NOMO-1 treated with dmso at 0.1 percent for 144 hours (cell line): Measurements from ENCODE around the gene P2RY1.
A peak's percentile ranks its signal among the peaks of the same experiment; 100 is the strongest.
"Not testable (repeated sequence)": the region's sequence is repeated elsewhere in the genome, so short reads cannot be mapped to it uniquely, and the experiment has no call there.

Experiments used
- DNase-seq: peaks from one replicate; lab custom pipeline; 2025; ENCODE audit not compliant: unreplicated experiment; lab: John Stamatoyannopoulos, UW

P2RY1 gene

DNA sequence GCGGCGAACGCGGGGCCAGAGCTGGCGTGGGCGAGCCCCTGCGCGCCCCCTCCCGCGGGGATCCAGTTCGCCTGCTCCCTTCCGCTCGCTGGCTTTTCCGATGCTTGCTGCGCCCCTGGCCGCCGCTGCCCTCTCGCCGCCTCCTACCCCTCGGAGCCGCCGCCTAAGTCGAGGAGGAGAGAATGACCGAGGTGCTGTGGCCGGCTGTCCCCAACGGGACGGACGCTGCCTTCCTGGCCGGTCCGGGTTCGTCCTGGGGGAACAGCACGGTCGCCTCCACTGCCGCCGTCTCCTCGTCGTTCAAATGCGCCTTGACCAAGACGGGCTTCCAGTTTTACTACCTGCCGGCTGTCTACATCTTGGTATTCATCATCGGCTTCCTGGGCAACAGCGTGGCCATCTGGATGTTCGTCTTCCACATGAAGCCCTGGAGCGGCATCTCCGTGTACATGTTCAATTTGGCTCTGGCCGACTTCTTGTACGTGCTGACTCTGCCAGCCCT lies 721 bp downstream of the P2RY1 start:
- no peak for DNase-seq

DNA sequence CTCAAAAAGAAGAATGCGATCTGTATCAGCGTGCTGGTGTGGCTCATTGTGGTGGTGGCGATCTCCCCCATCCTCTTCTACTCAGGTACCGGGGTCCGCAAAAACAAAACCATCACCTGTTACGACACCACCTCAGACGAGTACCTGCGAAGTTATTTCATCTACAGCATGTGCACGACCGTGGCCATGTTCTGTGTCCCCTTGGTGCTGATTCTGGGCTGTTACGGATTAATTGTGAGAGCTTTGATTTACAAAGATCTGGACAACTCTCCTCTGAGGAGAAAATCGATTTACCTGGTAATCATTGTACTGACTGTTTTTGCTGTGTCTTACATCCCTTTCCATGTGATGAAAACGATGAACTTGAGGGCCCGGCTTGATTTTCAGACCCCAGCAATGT lies 1.3 kb downstream of the P2RY1 start:
- no peak for DNase-seq

DNA sequence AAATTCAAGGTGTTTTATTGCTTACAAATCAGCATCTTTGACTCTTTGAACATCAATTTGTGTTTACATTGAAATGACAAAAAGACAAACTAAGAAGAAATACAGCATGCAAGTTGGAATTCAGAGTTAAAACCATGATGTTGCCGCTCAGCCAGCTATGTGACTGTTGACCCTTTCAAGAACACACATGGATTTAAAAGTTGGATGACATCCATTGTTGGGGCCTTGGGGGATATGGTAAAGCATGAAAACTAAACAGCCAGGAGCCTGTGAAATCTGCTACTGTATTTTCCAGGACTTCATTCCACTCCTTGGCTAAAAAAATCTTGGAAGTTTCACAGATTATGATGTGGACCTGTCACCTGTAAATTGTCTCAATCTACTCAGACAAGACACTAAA lies 4.6 kb downstream of the P2RY1 start:
- no peak for DNase-seq

DNA sequence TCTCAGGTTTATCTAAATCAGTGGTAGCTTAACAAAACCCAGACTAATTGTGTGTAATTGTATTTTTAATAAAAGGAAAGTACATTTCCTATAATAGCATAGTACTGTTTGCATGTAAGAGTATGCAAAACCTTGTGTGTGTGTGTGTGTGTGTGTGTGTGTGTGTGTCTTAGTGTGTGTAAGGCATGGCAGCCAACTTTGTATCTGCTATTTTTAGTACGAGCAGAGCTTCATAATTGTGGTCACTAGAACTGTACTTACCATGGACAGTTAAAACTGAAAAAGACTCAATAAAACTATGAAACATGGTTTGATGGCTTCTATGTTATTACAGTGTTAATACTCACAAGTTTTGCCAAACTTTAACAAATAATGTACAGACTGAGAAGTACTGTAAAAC lies 6.2 kb downstream of the P2RY1 start:
- DNase-seq: no peak

DNA sequence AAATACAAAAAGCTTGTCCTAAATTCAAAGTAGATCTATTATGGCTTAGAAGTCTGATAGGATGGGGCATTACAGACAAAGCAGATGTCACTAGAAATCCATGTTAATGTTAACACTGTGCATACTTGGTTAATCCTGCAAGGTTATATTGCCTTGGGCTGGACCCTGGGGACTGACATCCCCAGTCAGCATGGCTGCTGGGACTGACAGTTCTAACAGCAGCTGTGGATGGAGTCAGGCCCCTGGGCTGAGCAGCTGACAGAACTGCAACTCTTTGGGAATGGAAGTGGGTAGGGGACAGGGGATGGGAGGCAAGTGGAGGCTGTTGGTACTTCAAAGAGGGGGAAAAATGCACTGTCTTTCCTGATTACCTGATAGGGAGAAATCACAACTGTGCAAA lies 7.5 kb downstream of the P2RY1 start:
- no peak for DNase-seq

DNA sequence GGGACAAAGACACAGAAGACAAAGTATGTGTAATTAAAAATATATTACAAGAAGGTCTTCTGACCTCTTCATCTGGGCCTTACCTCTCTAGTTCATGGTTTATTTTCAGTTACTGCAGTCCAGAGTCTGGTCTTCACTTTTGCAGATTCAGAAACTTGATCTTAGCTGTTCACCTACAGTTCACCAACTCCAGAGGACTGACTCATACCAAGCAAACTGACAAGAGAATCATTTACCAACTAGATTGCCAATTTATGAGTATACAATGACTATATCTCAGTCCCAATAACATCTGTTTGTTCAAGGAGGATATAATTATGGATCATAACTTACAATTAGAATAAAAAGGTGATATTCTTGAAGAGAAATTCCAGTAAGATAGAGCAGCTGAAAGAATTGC lies 9.0 kb downstream of the P2RY1 start:
- no peak for DNase-seq

DNA sequence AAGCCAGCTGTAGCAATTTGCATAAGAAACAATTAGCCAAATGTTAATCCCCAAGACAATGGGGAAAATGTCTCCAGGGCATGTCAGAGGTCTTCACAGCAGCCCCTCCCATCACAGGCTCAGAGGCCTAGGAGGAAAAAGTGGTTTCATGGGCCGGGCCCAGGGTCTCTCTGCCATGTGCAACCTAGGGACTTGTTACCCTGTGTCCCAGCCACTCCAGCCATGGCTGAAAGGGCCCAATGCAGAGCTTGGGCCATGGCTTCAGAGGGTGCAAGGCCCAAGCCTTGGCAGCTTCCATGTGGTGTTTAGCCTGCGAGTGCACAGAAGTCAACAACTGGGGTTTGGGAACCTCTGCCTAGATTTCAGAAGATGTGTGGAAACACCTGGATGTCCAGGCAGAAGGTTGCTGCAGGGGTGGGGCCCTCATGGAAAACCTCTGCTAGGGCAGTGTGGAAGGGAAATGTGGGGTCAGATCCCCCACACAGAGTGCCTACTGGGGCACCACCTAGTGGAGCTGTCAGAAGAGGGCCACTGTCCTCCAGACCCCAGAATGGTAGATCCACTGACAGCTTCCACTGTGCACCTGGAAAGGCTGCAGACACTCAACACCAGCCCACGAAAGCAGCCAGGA lies 11.8 kb downstream of the P2RY1 start:
- DNase-seq: not testable (repeated sequence)

DNA sequence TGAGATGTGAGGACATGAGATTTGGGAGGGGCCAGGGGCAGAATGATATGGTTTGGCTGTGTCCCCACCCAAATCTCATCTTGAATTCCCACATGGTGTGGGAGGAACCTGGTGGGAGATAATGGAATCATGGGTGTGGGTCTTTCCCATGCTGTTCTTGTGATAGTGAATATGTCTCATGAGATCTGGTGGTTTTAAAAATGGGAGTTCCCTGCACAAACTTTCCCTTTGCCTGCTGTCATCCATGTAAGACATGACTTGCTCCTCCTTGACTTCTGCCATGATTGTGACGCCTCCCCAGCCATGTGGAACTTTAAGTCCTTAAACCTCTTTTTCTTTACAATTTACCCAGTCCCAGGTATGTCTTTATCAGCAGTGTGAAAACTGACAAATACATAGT lies 12.7 kb downstream of the P2RY1 start:
- DNase-seq: not testable (repeated sequence)

DNA sequence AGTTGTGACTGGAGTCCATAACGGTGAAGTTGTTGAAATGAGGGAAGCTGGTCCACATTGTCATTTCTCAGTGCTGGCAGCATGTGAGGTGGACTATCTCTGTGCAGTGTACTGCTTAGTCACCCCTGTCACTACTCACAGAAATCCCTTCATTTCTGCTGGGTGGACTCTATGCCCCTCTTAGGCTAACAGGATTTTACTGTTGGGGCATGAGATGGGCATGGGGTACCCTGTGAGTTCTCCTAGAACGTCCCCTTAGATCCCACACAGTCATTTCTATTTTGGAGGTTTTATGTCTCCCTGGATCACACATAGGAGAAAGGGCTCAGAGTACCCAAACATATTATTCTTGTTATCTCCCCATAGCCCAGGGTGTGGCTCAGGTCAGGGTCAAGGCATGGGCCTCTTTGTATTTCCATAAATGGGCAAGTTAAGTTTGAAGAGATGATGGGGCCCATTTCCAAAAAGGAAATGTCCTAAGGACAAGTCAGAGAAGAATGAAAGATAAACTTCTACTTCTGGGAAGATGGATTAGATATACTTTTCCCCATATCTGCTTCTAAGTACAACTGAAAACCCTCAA lies 15.2 kb downstream of the P2RY1 start:
- DNase-seq: no peak

DNA sequence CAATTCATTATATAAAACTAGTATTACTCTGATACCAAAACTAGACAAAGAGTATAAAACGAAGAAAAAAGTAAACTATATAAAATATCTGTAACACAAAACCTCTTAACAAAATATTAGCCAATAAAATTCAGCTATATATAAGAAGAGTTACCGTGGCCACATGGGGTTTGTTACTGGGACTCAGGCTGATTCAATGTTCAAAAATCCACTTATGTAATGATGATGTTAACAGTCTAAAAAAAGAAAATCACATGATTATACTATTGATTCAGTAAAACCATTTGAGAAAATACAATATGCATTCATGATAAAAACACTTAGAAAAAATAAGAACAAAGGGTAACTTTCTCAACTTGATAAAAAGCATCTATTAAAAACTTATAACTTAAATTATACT lies 18.3 kb downstream of the P2RY1 start:
- DNase-seq: no peak

DNA sequence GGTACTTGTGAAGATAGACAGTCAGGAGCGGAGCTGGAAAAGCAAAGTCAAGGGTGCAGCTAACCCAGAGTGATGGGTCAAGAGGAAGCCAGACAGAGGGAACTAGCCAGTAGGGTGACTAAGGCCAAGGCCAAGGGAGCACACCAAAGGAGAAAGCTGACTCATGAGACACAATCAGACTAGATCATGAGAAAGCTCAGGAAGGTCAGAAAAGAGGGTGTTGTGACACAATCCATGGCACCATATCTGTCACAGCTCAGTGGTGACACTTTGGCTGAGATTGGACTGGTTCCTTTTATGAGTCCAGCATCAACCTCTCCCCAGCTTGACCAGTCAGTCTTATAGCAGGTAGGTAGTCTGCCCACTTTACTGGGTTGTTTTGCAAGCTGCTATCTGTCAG lies 22.2 kb downstream of the P2RY1 start:
- no peak for DNase-seq

DNA sequence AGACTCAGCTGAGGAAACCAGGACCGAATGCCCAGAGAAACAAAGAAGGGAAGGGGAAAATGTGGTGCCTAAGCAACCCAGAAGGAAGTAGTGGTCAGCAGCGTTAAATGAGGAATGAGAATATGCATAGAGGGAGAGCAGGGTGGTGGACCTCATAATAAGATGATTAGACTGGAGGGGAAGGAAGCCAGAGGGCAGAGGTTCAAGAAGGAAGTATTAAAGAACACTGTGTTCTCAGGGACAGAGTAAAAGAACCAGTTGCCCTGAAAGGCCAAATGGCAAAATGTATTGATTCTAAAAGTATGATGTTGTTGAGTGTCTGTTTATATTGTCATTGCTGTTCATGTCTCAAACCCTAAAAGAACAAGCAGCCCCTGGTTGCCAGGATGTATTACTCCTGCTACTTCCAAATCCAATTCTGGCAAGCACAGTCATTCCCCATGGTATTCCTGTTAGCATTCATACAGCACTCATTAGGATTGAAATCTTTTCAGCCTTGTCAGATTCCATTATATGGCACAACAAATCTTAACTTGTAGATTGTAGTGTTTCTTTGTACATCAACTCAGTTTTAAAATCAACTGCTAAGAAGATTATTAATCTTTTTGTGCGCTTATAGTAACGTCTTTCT lies 23.4 kb downstream of the P2RY1 start:
- DNase-seq: no peak

DNA sequence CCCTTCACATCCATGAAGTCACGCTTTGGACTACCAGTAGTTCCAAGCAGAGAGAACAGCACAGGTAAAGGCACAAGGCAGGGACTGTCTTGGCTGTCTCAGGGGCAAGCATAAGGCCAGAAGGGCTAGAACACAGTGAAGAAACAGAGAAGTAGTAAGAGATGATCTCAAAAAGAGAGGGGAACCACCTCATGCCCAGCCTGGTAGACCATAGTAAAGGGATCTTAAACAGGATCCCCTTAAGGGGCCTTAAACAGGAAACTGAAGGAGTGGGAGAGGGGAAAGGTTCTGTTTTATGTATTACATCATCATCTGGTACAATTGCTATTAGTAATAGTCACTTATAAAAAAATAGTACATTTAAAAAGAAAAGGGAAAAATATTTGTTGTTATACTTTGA lies 25.8 kb downstream of the P2RY1 start:
- DNase-seq: no peak

DNA sequence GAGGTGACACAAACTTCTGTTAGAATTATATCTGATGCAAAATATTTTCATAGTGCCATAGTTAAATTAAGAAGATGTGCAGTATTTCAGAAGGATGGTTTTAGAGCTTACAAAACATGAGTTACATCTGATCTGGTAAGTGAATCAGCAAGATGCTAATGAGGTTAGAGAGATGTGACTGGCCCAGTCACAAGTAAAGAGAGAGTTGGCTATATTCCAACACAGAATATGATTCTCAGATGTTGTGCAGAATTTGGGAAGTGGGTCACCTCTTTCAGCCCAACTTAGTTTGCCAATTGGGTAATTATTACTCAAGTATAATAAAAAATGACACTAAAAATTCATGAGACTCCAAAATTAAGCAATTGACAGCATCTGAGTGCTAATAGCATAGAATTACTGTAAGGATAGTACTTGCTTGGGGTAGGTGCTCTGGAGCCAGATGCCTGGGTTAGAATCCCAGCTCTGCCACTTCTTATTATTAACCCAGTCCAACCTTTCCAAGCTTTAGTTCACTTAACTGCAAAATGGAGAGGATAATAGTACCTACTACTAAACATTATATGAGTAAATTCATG lies 30.8 kb downstream of the P2RY1 start:
- peak; percentile 74 for DNase-seq

DNA sequence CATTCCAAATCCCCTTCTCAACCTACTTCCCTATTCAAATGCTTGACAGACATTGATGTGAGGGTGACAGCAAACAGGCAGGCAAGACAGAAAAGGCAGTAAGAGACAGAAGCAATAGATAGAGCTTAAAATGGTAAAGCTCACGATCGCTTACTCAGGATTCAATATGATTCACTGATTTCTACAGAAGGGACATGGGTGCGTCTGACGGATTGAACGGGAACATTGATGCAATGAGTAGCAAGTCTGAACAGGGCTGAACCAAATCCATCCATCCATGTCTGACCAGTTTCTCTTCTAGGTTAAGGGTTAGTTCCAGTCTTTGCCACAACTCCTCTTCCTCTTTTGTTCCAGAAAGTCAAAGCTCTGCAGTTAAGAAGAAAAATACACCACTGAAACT lies 35.1 kb downstream of the P2RY1 start:
- peak; percentile 83 for DNase-seq

DNA sequence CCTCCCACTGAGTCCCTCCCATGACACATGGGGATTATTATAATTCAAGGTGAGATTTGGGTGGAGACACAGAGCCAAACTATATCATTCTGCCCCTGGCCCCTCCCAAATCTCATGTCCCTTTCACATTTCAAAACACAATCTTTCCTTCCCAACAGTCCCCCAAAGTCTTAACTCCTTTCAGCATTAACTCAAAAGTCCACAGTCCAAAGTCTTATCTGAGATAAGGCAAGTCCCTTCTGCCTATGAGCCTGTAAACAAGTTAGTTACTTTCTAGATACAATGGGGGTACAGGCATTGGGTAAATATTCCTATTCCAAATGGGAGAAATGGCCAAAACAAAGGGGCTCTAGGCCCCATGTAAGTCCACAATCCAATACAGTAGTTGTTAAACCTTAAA lies 38.4 kb downstream of the P2RY1 start:
- not testable (repeated sequence) for DNase-seq

DNA sequence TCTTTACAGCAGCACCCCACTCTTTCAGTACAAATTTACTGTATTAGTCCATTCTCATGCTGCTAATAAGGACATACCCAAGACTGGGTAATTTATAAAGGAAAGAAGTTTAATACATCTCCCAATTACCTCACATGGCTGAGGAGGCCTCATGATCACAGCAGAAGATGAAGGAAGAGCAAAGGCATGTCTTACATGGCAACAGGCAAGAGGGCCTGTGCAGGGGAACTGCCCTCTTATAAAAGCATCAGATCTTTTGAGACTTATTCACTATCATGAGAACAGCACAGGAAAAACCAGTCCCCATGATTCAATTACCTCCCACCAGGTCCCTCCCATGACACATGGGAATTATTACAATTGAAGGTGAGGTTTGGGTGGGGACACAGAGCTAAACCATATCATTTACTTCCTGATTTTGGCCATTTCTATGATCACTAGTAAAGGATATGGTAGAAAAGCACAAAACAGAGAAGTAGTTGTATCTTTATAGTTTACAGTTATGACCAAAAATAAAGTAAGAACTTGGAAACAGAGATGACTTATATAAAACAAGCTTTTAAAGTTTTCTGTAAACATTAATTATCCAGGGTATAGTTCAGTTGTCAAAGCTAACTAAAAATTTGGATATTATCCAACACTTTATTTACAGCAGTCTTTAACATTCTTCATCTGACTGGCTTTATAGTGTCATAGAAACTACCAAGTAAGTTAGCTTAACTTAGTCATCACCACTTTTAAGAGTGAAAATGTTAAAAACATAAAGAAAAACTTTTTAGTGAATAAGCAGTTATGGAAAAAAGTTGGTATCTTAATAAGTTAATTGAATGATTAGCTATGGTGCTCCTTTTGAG lies 40.2 kb downstream of the P2RY1 start:
- DNase-seq: no peak

DNA sequence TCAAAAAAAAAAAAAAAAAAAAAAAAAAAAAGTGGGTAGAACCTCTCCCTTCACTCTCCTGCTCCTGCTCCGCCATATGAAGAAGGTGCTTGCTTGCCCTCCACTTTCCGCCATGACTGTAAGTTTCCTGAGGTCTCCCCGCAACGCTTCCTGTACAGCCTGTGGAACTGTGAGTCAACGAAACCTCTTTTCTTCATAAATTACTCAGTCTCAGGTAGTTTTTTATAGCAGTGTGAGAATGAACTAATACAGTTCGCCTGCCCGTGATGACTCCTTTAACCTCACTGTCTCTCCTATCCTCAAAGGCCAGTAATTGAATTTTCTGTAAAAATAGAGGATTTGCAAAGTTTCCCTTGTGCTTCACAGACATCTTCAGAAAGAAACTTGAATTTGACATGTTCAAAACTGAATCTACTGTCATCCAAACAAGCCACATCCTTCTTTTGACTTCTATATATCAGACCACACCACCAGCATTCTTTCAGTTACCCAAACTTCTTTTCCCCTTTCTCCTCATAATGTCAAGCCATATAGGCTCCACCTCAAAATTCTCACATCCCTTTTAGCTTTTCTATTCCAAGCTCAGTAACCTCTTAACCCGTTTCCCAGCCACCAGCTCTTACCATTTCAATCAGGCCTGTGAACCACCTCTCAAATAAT lies 44.3 kb downstream of the P2RY1 start:
- DNase-seq: no peak

DNA sequence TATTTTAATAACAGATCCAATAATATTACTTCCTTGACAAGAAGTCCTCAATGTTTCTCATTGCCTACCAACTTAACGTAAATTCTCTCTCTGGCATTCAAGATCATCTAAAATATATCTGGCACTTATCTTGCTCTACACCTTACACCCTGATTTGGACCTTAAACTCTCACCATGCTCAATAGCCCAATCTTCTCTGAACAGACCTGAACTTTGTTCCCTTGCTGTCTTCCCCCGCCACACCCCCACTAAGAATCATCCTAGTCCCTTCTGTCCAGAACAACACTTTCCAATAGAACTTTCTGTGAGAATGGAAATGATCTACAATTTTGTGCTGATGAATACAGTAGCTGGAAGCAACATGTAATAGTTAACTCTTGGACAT lies 44.9 kb downstream of the P2RY1 start:
- no peak for DNase-seq

DNA sequence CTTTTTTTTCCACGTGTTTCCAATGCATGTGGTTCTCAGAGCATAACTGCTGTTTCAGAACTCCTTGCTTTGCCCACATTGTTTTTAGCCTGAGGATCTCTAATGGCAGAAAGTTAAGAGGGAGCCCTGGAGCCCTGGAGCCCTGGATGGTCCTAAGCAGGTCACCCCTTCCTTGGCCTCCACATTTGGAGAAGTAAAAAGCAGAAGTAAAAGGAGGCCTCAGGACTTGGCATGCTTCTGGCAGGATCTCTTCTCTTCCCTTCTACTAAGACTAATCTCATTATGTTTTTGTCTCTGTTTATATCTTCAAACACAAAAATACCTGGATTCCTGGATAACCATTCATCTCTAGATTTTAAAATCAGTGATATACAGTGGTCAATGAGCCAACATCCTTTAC lies 50.1 kb downstream of the P2RY1 start:
- peak; percentile 85 for DNase-seq
